ENCODE measurements around the gene TM9SF1.

DNA sequence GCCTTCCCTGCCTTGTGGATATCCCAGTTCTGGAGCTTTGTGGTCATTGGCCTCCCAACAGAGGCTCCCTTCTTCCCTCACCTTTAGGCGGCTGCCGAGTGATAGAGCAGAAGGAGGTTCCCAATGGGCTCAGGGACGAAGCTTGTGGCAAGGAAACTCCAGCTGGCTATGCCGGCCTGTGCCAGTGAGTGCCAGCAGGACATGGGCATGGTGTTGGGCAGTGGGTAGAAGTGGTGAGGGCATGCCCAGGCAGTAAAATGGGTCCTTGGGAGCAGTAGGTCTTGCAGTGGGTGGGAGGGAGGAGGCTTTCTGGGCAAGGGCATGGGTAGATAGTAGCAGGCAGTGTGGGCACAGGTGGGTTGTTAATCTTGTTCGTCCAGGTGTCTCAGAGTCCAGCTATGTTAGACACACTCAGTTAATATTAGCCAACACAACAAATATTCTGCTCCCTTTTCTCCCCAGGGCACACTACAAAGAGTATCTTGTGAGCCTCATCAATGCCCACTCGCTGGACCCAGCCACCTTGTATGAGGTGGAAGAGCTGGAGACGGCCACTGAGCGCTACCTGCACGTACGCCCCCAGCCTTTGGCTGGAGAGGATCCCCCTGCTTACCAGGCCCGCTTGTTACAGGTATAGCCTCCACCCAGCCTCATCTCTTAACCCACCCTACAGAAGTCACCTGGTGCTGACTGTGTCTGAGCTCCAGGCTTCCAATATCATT is 35.3 kb downstream of the TM9SF1 start:
- no peak for TF ChIP-seq SRF (IDR thresholded peaks at IDR 0.05; ENCODE audit: low read depth in 2 of 2, low read length in 2 of 2)
- TF ChIP-seq CREM (IDR thresholded peaks at IDR 0.05; ENCODE audit: low read depth), result no peak
- TF ChIP-seq, protein P1, sequence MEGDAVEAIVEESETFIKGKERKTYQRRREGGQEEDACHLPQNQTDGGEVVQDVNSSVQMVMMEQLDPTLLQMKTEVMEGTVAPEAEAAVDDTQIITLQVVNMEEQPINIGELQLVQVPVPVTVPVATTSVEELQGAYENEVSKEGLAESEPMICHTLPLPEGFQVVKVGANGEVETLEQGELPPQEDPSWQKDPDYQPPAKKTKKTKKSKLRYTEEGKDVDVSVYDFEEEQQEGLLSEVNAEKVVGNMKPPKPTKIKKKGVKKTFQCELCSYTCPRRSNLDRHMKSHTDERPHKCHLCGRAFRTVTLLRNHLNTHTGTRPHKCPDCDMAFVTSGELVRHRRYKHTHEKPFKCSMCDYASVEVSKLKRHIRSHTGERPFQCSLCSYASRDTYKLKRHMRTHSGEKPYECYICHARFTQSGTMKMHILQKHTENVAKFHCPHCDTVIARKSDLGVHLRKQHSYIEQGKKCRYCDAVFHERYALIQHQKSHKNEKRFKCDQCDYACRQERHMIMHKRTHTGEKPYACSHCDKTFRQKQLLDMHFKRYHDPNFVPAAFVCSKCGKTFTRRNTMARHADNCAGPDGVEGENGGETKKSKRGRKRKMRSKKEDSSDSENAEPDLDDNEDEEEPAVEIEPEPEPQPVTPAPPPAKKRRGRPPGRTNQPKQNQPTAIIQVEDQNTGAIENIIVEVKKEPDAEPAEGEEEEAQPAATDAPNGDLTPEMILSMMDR (IDR thresholded peaks at IDR 0.05 in 2 of 3, conservative IDR thresholded peaks at IDR 0.05 in 1 of 3; ENCODE audit: control insufficient read depth in 2 of 3, extremely low read depth in 1 of 3, insufficient read depth in 1 of 3, low read depth in 3 of 3, low read length in 3 of 3), result no peak
- TF ChIP-seq SMC3 (IDR thresholded peaks at IDR 0.05; ENCODE audit: borderline replicate concordance, low read length), result no peak
- TF ChIP-seq, protein P2, sequence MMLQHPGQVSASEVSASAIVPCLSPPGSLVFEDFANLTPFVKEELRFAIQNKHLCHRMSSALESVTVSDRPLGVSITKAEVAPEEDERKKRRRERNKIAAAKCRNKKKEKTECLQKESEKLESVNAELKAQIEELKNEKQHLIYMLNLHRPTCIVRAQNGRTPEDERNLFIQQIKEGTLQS (IDR thresholded peaks at IDR 0.05; ENCODE audit: borderline replicate concordance, extremely low read depth, low read depth, low read length), result no peak

Data from GM12878 (cell line).